Measurements from ENCODE around the gene SHC1. TPM values are rescaled to one million over a fixed set of nuclear protein-coding genes. Genes with fewer than 3 reads are reported as not detected.
"Not testable (repeated sequence)": the region's sequence is repeated elsewhere in the genome, so short reads cannot be mapped to it uniquely, and the experiment has no call there.

The SHC1 gene
- total RNA-seq, 1 donor from 2014 or later = 211 TPM

DNA sequence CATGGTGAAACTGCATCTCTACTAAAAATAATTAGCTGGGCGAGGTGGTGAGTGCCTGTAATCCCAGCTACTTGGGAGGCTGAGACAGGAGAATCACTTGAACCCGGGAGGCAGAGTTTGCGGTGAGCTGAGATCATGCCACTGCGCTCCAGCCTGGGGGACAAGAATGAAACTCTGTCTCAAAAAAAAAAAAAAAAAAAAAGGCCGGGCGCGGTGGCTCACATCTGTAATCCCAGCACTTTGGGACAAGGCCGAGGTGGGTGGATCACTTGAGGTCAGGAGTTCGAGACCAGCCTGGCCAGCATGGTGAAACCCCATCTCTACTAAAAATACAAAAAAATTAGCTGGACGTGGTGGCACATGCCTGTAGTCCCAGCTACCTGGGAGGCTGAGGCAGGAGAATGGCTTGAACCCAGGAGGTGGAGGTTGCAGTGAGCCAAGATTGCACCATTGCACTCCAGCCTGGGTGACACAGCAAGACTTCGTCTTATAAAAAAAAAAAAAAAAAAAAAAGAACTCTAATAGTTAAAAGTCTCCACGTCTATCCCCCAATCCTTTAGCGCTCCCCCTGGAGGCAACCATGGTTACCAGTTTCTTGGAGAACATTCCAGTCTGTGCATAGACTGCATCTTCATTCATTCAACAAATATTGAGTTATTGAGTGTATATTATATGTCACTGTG is 24.9 kb upstream of the SHC1 start:
- H3K9me3 ChIP-seq; H3K4me3 ChIP-seq; intact Hi-C loops (cut with DNase I); H3K27ac ChIP-seq; H3K36me3 ChIP-seq; H3K27me3 ChIP-seq: not testable (repeated sequence)
- DNase-seq (ENCODE audit: low spot score in 2 of 2) = peak in 1 of 2 donors; percentile 77
- TF ChIP-seq, protein P1, sequence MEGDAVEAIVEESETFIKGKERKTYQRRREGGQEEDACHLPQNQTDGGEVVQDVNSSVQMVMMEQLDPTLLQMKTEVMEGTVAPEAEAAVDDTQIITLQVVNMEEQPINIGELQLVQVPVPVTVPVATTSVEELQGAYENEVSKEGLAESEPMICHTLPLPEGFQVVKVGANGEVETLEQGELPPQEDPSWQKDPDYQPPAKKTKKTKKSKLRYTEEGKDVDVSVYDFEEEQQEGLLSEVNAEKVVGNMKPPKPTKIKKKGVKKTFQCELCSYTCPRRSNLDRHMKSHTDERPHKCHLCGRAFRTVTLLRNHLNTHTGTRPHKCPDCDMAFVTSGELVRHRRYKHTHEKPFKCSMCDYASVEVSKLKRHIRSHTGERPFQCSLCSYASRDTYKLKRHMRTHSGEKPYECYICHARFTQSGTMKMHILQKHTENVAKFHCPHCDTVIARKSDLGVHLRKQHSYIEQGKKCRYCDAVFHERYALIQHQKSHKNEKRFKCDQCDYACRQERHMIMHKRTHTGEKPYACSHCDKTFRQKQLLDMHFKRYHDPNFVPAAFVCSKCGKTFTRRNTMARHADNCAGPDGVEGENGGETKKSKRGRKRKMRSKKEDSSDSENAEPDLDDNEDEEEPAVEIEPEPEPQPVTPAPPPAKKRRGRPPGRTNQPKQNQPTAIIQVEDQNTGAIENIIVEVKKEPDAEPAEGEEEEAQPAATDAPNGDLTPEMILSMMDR (IDR thresholded peaks at IDR 0.05) = peak in 2 of 3 experiments; percentile 28 to 43
- H3K4me1 ChIP-seq = peaks cover 7 to 12% of the 10 kb centered on the region in 2 donors

DNA sequence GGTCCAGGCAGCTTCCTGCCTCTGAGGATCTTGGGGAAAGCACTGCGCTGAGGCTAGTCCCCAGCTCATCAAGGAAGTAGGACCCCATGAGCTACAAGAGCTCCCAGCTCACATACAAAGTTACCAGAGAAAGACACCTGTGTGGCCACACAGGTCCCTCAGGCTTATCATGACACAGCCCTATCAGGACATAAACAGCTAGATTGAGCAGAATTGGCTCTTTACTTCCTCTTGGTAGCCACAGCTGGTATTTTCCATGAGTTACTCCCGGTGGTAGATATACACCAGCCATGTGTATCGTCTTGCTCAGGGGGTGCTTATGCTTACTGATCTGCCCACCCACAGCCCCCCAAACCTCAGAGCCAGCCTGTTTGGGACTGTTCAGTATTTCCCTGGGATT is 24.0 kb upstream of the SHC1 start:
- H3K36me3 ChIP-seq = peaks cover 6 to 17% of the 10 kb centered on the region in 2 donors
- no peaks in the 10 kb centered on the region for H3K27me3 ChIP-seq
- intact Hi-C loops (cut with DNase I) = no loop called here
- peaks cover 4 to 6% of the 10 kb centered on the region in 2 donors for H3K4me1 ChIP-seq
- H3K27ac ChIP-seq = no peak overlapping the region
- DNase-seq (ENCODE audit: low spot score in 2 of 2) = no peak
- no peaks in the 10 kb centered on the region for H3K9me3 ChIP-seq
- H3K4me3 ChIP-seq = no peak overlapping the region
- TF ChIP-seq, protein P1 (IDR thresholded peaks at IDR 0.05) = no peak

GRCh38 chr1:154994269-154994587 is 23.7 kb upstream of the SHC1 start:
- H3K4me3 ChIP-seq = no peak overlapping the region
- H3K27ac ChIP-seq = no peak overlapping the region
- intact Hi-C loops (cut with DNase I) = no loop called here
- no peak for DNase-seq (ENCODE audit: low spot score in 2 of 2)
- no peaks in the 10 kb centered on the region for H3K9me3 ChIP-seq
- no peaks in the 10 kb centered on the region for H3K27me3 ChIP-seq
- TF ChIP-seq, protein P1 (IDR thresholded peaks at IDR 0.05) = no peak
- H3K4me1 ChIP-seq = peaks cover 1 to 4% of the 10 kb centered on the region in 2 donors
- H3K36me3 ChIP-seq = peaks cover 9 to 19% of the 10 kb centered on the region in 2 donors

DNA sequence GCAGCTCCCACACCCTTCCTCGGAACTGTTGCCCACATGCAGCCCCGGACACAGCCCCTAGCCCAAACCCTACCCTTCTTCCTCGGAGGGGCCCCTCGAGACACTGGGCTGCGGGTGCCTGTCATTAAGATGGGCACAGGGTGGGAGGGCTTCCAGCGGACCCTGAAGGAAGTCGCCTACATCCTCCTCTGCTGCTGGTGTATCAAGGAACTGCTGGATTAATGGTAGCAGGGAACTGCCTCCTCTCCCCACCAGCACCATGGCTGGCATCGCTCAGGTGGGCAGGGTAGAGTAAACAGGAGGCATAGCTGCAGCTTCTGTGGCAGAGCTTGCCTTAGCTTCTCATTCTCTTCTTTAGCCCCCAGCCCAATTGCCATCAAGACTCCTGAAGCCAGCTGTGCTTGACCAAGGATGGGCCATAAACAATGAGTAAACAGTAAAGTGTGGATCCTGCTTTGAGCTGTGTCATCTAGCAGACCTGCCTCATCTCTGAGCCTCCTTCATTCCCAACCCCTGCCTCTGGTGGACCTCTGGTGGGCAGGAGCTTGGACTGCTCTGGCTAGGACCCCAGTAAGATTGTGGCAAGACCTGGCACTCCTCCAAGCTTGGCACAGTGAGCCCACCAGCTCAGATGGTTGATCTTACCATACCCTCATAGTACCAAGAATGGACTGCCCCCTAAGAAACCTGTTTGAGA is 23.2 kb upstream of the SHC1 start, which contains the start of gene LENEP:
TSS of gene LENEP (plus strand) at position 15 of the 697 bp plus-strand sequence. CDS start at position 37, 22 bp downstream.
- intact Hi-C loops (cut with DNase I) = no loop called here
- Histone ChIP-seq H3K4me3 (no peak within 1 kb of the TSS), H3K36me3 (peaks cover 13 to 24% of the 10 kb centered on the region in 2 donors), H3K27me3 (no peaks in the 10 kb centered on the region), H3K27ac (no peak within 1 kb of the TSS), H3K4me1 (peaks cover 0 to under 1% of the 10 kb centered on the region in 2 donors), H3K9me3 (no peaks in the 10 kb centered on the region)
- TF ChIP-seq, protein P1 (IDR thresholded peaks at IDR 0.05) = no peak
- DNase-seq (ENCODE audit: low spot score in 2 of 2) = no peak

DNA sequence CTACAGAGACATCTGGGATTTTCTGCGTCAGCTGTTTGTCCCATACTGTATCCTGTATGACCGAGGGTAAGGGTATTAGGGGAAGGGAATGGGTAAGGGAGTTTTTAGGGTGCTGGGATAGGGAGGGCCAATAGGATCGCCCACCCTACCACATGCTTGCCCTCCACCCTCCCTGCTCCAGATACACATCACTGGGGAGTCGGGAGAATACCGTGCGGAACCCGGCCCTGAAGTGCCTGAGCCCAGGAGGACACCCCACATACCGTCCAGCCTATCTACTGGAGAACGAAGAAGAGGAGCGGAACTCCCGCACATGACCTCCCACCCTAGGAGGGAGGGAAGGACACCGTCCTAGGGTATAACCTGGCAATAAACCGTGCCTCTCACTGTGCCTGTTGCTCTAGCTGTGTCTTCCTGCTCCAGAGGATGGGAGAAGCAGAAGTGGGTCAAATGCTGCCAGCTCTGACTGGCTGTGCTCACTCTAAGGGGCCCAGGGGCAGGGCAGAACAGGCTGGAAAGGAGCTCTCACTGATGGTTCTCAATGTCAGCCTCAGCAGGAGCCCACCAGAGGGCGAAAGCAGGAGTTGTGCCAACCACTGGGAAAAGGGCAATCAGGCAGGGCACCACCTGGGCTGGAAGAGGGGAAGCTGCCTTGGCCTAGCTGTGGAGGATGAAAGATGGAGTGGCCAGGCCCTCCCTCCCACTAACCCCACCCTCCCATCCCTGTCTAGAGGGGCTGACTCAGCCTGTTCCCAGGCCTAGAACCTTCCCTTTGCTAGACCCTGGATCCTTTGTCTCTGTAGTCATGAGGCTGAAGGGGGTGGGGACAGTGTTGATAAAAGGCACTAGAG is 22.4 kb upstream of the SHC1 start:
- H3K4me3 ChIP-seq = no peak overlapping the region
- no peaks in the 10 kb centered on the region for H3K9me3 ChIP-seq
- no peak overlapping the region for H3K27ac ChIP-seq
- H3K4me1 ChIP-seq = no peaks in the 10 kb centered on the region
- TF ChIP-seq, protein P1 (IDR thresholded peaks at IDR 0.05) = no peak
- intact Hi-C loops (cut with DNase I) = no loop called here
- H3K27me3 ChIP-seq = no peaks in the 10 kb centered on the region
- H3K36me3 ChIP-seq = peaks cover 21 to 32% of the 10 kb centered on the region in 2 donors
- no peak for DNase-seq (ENCODE audit: low spot score in 2 of 2)
